Measurements from ENCODE around the gene PLXDC1. TPM values are rescaled to one million over a fixed set of nuclear protein-coding genes. Genes with fewer than 3 reads are reported as not detected.
"Not testable (repeated sequence)": the region's sequence is repeated elsewhere in the genome, so short reads cannot be mapped to it uniquely, and the experiment has no call there.

PLXDC1 gene
- total and polyA plus RNA-seq, 4 donors = 1.7 to 39.1 (median 4.8) TPM

DNA sequence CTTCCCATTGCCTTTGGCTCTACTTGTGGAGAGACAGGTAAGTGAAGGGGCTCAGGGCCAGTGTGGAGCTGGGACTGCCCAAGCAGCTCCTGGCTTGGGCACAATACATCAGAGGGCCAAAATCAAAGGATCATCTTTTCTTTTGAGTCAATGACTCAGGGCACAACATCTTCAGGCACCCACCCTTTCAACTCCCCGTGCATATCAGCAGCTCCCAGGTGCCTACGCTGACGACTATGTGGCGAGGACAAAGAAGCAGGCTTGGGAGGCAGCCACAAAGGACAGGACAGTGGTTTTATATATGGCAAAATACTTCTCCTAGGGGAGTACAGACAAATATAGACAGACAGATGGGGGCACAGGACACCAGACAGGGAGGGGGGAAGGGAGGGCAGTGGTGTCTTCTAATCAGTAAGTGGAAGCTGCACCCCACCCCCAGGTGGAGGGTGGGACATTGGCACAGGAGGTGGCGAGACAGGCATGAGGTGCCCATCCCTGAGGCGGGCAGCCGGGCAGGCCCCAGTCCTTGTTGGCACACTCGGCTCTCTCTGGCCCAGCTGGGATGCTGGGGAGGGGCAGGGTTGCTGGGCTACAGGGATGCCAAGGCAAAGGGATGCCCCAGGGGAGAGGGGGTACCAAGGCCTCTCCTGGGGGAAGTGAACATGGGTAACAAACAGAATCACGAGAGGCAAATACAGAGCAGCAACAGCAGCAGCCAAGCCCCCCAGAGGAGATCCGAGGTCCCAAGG is 22.3 kb upstream of the PLXDC1 start:
- no peaks in the 10 kb centered on the region for H3K27me3 ChIP-seq (ENCODE audit: control insufficient read depth in 1 of 2, insufficient read depth in 2 of 2, low read length in 1 of 2)
- H3K4me1 ChIP-seq (ENCODE audit: control insufficient read depth in 1 of 2, insufficient read depth in 2 of 2, low read length in 2 of 2) = no peaks in the 10 kb centered on the region
- H3K36me3 ChIP-seq (ENCODE audit: control insufficient read depth in 1 of 2, insufficient read depth in 2 of 2, low read length in 1 of 2) = no peaks in the 10 kb centered on the region
- no peak overlapping the region for H3K27ac ChIP-seq (ENCODE audit: low read depth in 1 of 2, low read length in 2 of 2)
- no peaks in the 10 kb centered on the region for H3K9me3 ChIP-seq (ENCODE audit: control insufficient read depth, low read length)
- ATAC-seq (ENCODE audit: low FRiP score) (no peak), DNase-seq (no peak)
- intact Hi-C loops (cut with DNase I) = no loop called here
- WGBS, 2 donors = 22 to 33% methylated on average over 9 to 10 of the region's 10 CpGs
- H3K4me3 ChIP-seq (ENCODE audit: low read length in 2 of 2) = no peak overlapping the region

DNA sequence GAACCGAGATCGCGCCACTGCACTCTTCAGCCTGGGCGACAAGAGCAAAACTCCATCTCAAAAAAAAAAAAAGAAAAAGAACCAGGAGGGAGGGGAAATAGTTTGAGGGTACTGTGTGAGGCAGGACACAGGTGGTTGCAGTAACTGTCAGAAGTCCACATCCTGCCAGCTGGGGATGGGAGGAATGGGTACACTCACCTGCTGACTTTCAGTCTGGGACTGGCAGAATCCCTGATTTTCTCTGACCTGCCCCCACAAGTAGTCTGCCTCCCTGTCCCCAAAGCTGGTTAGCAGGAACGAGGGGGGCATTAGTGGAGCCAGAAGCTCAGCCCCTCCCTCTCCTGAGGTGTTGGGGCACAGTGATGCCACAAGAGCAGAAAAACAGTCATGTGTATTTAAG is 21.6 kb upstream of the PLXDC1 start:
- Histone ChIP-seq H3K27ac (ENCODE audit: low read depth in 1 of 2, low read length in 2 of 2) (no peak overlapping the region), H3K27me3 (ENCODE audit: control insufficient read depth in 1 of 2, insufficient read depth in 2 of 2, low read length in 1 of 2) (no peaks in the 10 kb centered on the region), H3K36me3 (ENCODE audit: control insufficient read depth in 1 of 2, insufficient read depth in 2 of 2, low read length in 1 of 2) (no peaks in the 10 kb centered on the region), H3K4me3 (ENCODE audit: low read length in 2 of 2) (no peak overlapping the region), H3K4me1 (ENCODE audit: control insufficient read depth in 1 of 2, insufficient read depth in 2 of 2, low read length in 2 of 2) (no peaks in the 10 kb centered on the region), H3K9me3 (ENCODE audit: control insufficient read depth, low read length) (no peaks in the 10 kb centered on the region)
- no peak for ATAC-seq (ENCODE audit: low FRiP score)
- DNase-seq = no peak
- intact Hi-C loops (cut with DNase I) = no loop called here
- 72 to 74% methylated on average over 5 of the region's 5 CpGs for WGBS, 2 donors

DNA sequence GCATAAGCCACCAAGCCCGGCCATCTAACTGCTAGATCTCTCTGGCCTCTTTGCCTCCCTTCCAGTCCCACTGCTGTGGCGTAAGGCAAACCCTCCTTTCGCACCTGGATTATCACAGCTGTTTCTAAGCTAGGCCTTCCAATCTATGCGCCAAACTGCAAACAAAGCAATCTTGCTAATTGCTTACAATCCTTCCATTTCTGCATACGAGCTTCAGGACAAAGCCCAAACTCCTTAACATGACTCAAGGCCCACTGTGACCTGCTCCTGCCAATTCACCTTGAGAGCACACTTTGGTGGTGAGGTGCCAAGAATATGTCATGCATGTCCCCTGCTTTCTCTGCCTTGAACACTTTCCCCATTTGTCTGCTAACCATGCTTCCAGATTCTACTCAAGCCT is 20.5 kb upstream of the PLXDC1 start:
- ATAC-seq (ENCODE audit: low FRiP score) (no peak), DNase-seq (no peak)
- H3K4me3 ChIP-seq (ENCODE audit: low read length in 2 of 2) = no peak overlapping the region
- no peak overlapping the region for H3K27ac ChIP-seq (ENCODE audit: low read depth in 1 of 2, low read length in 2 of 2)
- no peaks in the 10 kb centered on the region for H3K4me1 ChIP-seq (ENCODE audit: control insufficient read depth in 1 of 2, insufficient read depth in 2 of 2, low read length in 2 of 2)
- H3K27me3 ChIP-seq (ENCODE audit: control insufficient read depth in 1 of 2, insufficient read depth in 2 of 2, low read length in 1 of 2) = no peaks in the 10 kb centered on the region
- H3K9me3 ChIP-seq (ENCODE audit: control insufficient read depth, low read length) = no peaks in the 10 kb centered on the region
- intact Hi-C loops (cut with DNase I) = no loop called here
- 76 to 82% methylated on average over 5 of the region's 5 CpGs for WGBS, 2 donors
- no peaks in the 10 kb centered on the region for H3K36me3 ChIP-seq (ENCODE audit: control insufficient read depth in 1 of 2, insufficient read depth in 2 of 2, low read length in 1 of 2)

DNA sequence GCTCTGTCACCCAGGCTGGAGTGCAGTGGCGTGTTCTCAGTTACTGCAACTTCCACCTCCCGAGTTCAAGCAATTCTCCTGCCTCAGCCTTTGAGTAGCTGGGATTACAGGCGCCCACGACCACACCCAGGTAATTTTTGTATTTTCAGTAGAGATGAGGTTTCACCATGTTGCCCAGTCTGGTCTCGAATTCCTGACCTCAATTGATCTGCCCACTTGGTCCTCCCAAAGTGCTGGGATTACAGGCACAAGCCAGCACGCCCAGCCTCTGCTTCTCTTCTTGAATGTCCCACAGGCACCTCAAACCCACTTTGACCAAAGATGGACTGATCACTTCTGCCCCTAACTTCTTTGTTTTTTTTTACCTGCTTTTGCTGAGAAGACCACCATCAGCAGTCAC is 19.1 kb upstream of the PLXDC1 start:
- H3K9me3 ChIP-seq (ENCODE audit: control insufficient read depth, low read length) = no peaks in the 10 kb centered on the region
- DNase-seq (no peak), ATAC-seq (ENCODE audit: low FRiP score) (no peak)
- no peaks in the 10 kb centered on the region for H3K4me1 ChIP-seq (ENCODE audit: control insufficient read depth in 1 of 2, insufficient read depth in 2 of 2, low read length in 2 of 2)
- H3K27me3 ChIP-seq (ENCODE audit: control insufficient read depth in 1 of 2, insufficient read depth in 2 of 2, low read length in 1 of 2) = no peaks in the 10 kb centered on the region
- H3K36me3 ChIP-seq (ENCODE audit: control insufficient read depth in 1 of 2, insufficient read depth in 2 of 2, low read length in 1 of 2) = no peaks in the 10 kb centered on the region
- no peak overlapping the region for H3K27ac ChIP-seq (ENCODE audit: low read depth in 1 of 2, low read length in 2 of 2)
- intact Hi-C loops (cut with DNase I) = no loop called here
- 76 to 79% methylated on average over 6 of the region's 6 CpGs for WGBS, 2 donors
- H3K4me3 ChIP-seq (ENCODE audit: low read length in 2 of 2) = no peak overlapping the region

DNA sequence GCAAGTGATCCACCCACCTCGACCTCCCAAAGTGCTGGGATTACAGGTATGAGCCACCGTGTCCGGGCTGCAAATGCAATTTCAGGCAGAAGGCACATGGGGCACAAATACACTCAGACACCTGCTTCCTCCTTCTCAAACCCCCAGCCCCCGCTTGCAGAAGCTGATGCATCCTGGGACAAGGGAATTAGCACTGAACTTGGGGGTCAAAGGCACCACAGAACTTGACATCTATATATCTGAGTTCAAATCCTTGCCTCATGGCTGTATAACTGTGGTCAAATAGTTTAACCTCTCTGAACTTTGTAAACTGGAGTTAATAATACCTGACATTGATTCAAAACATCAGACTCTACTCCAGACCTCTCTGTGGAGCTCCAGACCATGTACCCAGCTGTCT is 18.7 kb upstream of the PLXDC1 start:
- WGBS, 2 donors = 82 to 83% methylated on average over 4 of the region's 4 CpGs
- H3K4me1 ChIP-seq (ENCODE audit: control insufficient read depth in 1 of 2, insufficient read depth in 2 of 2, low read length in 2 of 2) = no peaks in the 10 kb centered on the region
- ATAC-seq (ENCODE audit: low FRiP score) (no peak), DNase-seq (no peak)
- H3K9me3 ChIP-seq (ENCODE audit: control insufficient read depth, low read length) = no peaks in the 10 kb centered on the region
- H3K27ac ChIP-seq (ENCODE audit: low read depth in 1 of 2, low read length in 2 of 2) = no peak overlapping the region
- no peaks in the 10 kb centered on the region for H3K36me3 ChIP-seq (ENCODE audit: control insufficient read depth in 1 of 2, insufficient read depth in 2 of 2, low read length in 1 of 2)
- H3K27me3 ChIP-seq (ENCODE audit: control insufficient read depth in 1 of 2, insufficient read depth in 2 of 2, low read length in 1 of 2) = no peaks in the 10 kb centered on the region
- no peak overlapping the region for H3K4me3 ChIP-seq (ENCODE audit: low read length in 2 of 2)
- intact Hi-C loops (cut with DNase I) = no loop called here

DNA sequence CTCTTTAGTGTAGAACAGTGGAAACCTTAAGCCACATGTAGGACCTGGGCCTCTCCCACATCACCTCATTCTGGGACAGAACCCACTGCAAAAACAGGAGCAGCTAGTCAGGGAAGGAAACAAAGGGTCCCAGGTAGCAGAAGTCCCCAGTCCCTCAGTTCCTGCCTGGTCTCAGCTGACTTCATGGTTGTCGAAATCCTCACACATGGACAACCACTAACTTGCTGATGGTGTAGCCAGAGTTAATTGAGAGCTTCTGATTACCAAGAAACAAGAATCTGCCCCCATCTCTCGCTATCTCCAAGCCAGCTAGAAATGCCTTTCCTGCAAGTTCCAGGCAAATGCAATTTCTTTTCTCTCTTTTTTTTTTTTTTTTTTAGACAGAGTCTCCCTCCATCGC is 18.1 kb upstream of the PLXDC1 start:
- intact Hi-C loops (cut with DNase I) = no loop called here
- WGBS, 2 donors = 76 to 80% methylated on average over 3 of the region's 3 CpGs
- no peak for ATAC-seq (ENCODE audit: low FRiP score)

DNA sequence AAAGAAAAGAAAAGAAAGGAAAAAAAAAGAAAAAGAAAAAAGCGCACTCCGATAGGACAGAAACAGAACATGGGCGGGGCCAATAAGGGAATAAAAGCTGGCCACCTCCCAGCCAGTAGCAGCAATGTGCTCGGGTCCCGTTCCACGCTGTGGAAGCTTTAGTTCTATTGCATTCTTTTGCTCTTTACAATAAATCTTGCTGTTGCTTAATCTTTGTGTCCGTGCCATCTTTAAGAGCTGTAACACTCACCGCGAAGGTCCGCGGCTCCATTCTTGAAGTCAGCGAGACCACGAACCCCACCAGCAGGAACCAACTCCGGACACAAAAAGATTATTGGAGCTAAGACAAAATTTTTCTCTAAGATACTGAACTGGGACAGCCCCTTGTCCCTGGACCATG is 17.7 kb upstream of the PLXDC1 start:
- no peaks in the 10 kb centered on the region for H3K27me3 ChIP-seq (ENCODE audit: control insufficient read depth in 1 of 2, insufficient read depth in 2 of 2, low read length in 1 of 2)
- H3K4me1 ChIP-seq (ENCODE audit: control insufficient read depth in 1 of 2, insufficient read depth in 2 of 2, low read length in 2 of 2) = no peaks in the 10 kb centered on the region
- intact Hi-C loops (cut with DNase I) = no loop called here
- no peak overlapping the region for H3K27ac ChIP-seq (ENCODE audit: low read depth in 1 of 2, low read length in 2 of 2)
- DNase-seq (no peak), ATAC-seq (ENCODE audit: low FRiP score) (no peak)
- H3K4me3 ChIP-seq (ENCODE audit: low read length in 2 of 2) = no peak overlapping the region
- no peaks in the 10 kb centered on the region for H3K9me3 ChIP-seq (ENCODE audit: control insufficient read depth, low read length)
- no peaks in the 10 kb centered on the region for H3K36me3 ChIP-seq (ENCODE audit: control insufficient read depth in 1 of 2, insufficient read depth in 2 of 2, low read length in 1 of 2)
- WGBS, 2 donors = 86 to 89% methylated on average over 14 of the region's 14 CpGs

More for the DNA sequence above, 18.1 kb upstream of the PLXDC1 start:
- Histone ChIP-seq H3K27me3 (ENCODE audit: control insufficient read depth in 1 of 2, insufficient read depth in 2 of 2, low read length in 1 of 2) (no peaks in the 10 kb centered on the region), H3K27ac (ENCODE audit: low read depth in 1 of 2, low read length in 2 of 2) (no peak overlapping the region), H3K9me3 (ENCODE audit: control insufficient read depth, low read length) (no peaks in the 10 kb centered on the region), H3K4me3 (ENCODE audit: low read length in 2 of 2) (no peak overlapping the region), H3K4me1 (ENCODE audit: control insufficient read depth in 1 of 2, insufficient read depth in 2 of 2, low read length in 2 of 2) (no peaks in the 10 kb centered on the region), H3K36me3 (ENCODE audit: control insufficient read depth in 1 of 2, insufficient read depth in 2 of 2, low read length in 1 of 2) (no peaks in the 10 kb centered on the region)
- no peak for DNase-seq

DNA sequence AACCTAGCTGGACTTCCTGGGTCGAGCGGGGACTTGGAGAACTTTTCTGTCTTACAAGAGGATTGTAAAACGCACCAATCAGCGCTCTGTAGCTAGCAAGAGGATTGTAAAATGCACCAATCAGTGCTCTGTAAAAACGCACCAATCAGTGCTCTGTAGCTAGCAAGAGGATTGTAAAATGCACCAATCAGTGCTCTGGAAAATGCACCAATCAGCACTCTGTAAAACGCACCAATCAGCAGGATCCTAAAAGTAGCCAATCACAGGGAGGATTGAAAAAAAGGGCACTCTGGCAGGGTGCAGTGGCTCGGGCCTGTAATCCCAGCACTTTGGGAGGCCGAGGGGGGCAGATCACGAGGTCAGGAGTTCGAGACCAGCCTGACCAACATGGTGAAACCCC is 17.1 kb upstream of the PLXDC1 start:
- H3K36me3 ChIP-seq (ENCODE audit: control insufficient read depth in 1 of 2, insufficient read depth in 2 of 2, low read length in 1 of 2); H3K9me3 ChIP-seq (ENCODE audit: control insufficient read depth, low read length); DNase-seq; ATAC-seq (ENCODE audit: low FRiP score); intact Hi-C loops (cut with DNase I); H3K4me1 ChIP-seq (ENCODE audit: control insufficient read depth in 1 of 2, insufficient read depth in 2 of 2, low read length in 2 of 2); H3K27ac ChIP-seq (ENCODE audit: low read depth in 1 of 2, low read length in 2 of 2); H3K27me3 ChIP-seq (ENCODE audit: control insufficient read depth in 1 of 2, insufficient read depth in 2 of 2, low read length in 1 of 2); H3K4me3 ChIP-seq (ENCODE audit: low read length in 2 of 2): not testable (repeated sequence)
- WGBS, 2 donors = 98 to 99% methylated on average over 10 of the region's 10 CpGs

DNA sequence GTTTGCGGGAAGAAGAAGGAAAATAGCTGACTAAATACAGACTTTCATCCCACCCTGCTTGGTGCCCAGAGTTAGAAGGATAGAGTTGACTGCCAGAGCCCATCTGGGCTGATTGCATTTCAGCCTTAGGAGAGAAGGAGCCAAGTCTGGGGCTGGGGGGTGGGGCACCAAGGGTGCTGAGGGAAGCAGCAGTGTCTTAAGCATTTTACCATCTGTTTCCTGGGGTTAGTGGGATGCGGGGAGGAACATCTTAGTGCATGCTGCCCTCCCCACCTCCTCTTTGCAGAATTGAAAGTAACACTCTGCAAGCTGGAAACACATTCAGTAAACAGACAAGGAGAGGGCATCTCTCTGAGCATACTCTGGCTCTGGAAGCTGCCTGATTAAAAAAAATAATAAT is 16.0 kb upstream of the PLXDC1 start:
- H3K4me3 ChIP-seq (ENCODE audit: low read length in 2 of 2) = no peak overlapping the region
- no peaks in the 10 kb centered on the region for H3K9me3 ChIP-seq (ENCODE audit: control insufficient read depth, low read length)
- H3K36me3 ChIP-seq (ENCODE audit: control insufficient read depth in 1 of 2, insufficient read depth in 2 of 2, low read length in 1 of 2) = no peaks in the 10 kb centered on the region
- 17 to 21% methylated on average over 2 of the region's 2 CpGs for WGBS, 2 donors
- H3K4me1 ChIP-seq (ENCODE audit: control insufficient read depth in 1 of 2, insufficient read depth in 2 of 2, low read length in 2 of 2) = no peaks in the 10 kb centered on the region
- ATAC-seq (ENCODE audit: low FRiP score) = no peak
- DNase-seq = no peak
- no peaks in the 10 kb centered on the region for H3K27me3 ChIP-seq (ENCODE audit: control insufficient read depth in 1 of 2, insufficient read depth in 2 of 2, low read length in 1 of 2)
- intact Hi-C loops (cut with DNase I) = no loop called here
- no peak overlapping the region for H3K27ac ChIP-seq (ENCODE audit: low read depth in 1 of 2, low read length in 2 of 2)

Data from aorta (tissue), 5 donors.